IPS-15b (cell line): ENCODE data around the gene CLDN5.

Experiments
- H3K27me3 ChIP-seq: one replicate; pipeline ENCODE4 v1.6.1; 2013; ENCODE audit warnings: low read length; ENCODE audit not compliant: control insufficient read depth, insufficient read depth
- H3K36me3 ChIP-seq: one replicate; pipeline ENCODE4 v1.6.1; 2013; ENCODE audit warnings: low read length; ENCODE audit not compliant: control insufficient read depth, insufficient read depth
- H3K4me1 ChIP-seq: one replicate; pipeline ENCODE4 v1.6.1; 2013; ENCODE audit warnings: mild to moderate bottlenecking, low read length; ENCODE audit not compliant: control insufficient read depth, insufficient read depth
- H3K4me3 ChIP-seq: one replicate; pipeline ENCODE4 v1.5.1; 2013; ENCODE audit warnings: low read depth, low read length
- H3K9ac ChIP-seq: one replicate; pipeline ENCODE4 v1.6.1; 2013; ENCODE audit warnings: low read depth, mild to moderate bottlenecking, low read length
- H3K9me3 ChIP-seq: one replicate; pipeline ENCODE4 v1.6.1; 2013; ENCODE audit warnings: mild to moderate bottlenecking, low read length; ENCODE audit not compliant: control insufficient read depth, insufficient read depth

The CLDN5 gene, protein sequence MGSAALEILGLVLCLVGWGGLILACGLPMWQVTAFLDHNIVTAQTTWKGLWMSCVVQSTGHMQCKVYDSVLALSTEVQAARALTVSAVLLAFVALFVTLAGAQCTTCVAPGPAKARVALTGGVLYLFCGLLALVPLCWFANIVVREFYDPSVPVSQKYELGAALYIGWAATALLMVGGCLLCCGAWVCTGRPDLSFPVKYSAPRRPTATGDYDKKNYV

DNA sequence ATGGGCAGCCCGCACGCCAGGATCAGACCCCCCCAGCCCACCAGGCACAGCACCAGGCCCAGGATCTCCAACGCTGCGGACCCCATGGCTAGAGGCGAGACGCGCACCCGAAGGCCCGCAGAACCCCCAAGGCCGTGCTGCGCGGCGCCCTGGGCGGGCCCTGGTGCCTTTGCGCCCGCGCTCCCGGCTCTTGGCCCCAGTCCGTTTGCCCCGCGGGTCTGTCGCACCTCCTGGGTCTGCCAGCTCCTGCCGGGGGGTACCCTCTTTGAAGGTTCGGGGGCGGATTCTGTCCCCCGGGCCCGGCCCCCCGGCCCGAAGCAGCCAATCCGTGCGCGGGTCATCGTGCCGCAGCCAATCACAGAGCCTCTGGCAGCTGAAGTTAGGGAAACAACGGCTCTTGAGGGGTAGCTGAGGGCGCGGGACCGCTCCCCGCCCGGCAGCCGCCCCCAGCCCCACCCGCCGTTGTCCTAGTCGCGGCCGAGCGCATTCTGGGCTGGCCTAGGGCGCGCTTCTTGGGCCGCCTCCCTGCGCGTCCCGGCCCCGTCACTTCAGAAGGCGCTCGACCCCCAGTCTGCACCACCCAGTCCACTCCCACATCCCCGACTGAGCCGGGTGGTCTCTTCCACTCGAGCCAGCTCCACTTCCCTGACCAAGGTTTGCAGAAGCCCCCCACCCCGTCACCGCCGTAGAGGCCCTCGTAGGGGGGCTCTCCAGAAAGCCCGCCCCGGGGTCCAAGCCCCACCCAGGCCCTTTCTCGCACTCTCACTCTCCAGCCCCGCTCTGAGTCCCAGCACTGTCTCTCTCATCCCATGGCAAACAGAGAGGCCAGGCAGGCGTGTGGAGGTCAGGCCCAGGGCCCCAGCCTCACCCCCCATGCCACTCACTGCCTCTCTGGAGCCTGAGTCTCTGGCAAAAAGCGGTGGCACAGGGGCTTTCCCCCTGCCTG lies at the start of gene CLDN5:
Gene CLDN5 (minus strand): TSS at position 241 of the 946 bp plus-strand sequence. CDS start 155 bp downstream, at position 86.
- H3K4me3 ChIP-seq: peak within 1 kb of the TSS; percentile 66
- peak within 1 kb of the TSS; percentile 16 for H3K9ac ChIP-seq
- peaks cover 24% of the 10 kb centered on the region for H3K27me3 ChIP-seq
- no peaks in the 10 kb centered on the region for H3K9me3 ChIP-seq
- peaks cover 4% of the 10 kb centered on the region for H3K4me1 ChIP-seq
- peaks cover 3% of the 10 kb centered on the region for H3K36me3 ChIP-seq

GRCh38 chr22:19571995-19572394 lies 47.8 kb upstream of the CLDN5 start:
- Histone ChIP-seq H3K27me3 (no peaks in the 10 kb centered on the region), H3K9ac (no peak overlapping the region), H3K4me1 (no peaks in the 10 kb centered on the region), H3K36me3 (no peaks in the 10 kb centered on the region), H3K4me3 (no peak overlapping the region), H3K9me3 (no peaks in the 10 kb centered on the region)

DNA sequence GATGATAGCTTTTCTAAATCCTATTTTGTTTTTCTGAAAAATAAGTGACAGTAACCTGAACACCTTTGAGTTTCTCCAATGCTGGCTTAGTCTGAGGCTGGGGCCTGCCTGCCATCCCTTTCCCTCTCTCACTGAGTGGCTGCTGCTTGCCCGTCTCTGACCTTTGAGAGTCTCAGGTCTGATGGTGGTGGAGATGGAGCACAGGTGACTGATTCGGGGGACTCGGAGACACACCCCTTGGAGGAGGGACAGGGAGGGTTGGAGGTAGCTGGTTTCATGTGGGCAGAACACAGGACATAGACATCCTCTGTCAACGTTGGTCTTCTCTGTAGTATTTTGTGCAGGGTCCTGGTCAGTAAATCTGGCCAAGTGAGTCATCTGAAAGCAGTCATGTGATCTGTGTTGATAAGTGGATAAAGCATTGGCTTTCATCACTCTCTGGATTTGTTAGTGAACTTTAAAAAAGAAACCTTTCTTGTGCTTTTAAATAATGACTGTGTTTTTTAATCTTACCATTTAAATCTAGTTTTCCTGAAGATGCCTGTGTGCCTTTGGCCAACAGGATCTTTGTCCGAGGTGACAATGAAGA lies 47.1 kb upstream of the CLDN5 start:
- H3K4me1 ChIP-seq: no peaks in the 10 kb centered on the region
- H3K4me3 ChIP-seq: no peak overlapping the region
- H3K9me3 ChIP-seq: no peaks in the 10 kb centered on the region
- no peaks in the 10 kb centered on the region for H3K27me3 ChIP-seq
- H3K36me3 ChIP-seq: no peaks in the 10 kb centered on the region
- no peak overlapping the region for H3K9ac ChIP-seq

DNA sequence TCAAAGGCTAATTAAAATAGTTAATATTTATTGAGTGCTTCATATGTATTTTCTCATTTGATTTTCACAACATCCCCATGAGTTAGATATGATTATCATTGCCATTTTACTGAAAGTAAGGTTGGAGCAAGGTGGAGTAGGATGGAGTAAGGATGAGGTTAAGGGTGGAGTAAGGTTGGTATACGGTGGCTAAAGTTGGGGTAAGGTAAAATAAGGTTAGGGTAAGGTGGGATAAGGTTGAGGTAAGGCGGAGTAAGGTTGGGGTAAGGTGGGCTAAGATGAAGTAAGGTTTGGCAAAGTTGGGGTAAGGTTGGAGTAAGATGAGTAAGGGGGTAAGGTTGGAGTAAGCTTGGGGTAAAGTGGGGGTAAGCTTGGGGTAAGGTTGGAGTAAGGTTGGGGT lies 45.8 kb upstream of the CLDN5 start:
- Histone ChIP-seq H3K36me3 (no peaks in the 10 kb centered on the region), H3K27me3 (no peaks in the 10 kb centered on the region), H3K4me1 (no peaks in the 10 kb centered on the region), H3K4me3 (no peak overlapping the region), H3K9me3 (no peaks in the 10 kb centered on the region), H3K9ac (no peak overlapping the region)

GRCh38 chr22:19569276-19569640 lies 45.0 kb upstream of the CLDN5 start:
- H3K9ac ChIP-seq: no peak overlapping the region
- no peaks in the 10 kb centered on the region for H3K27me3 ChIP-seq
- no peaks in the 10 kb centered on the region for H3K9me3 ChIP-seq

DNA sequence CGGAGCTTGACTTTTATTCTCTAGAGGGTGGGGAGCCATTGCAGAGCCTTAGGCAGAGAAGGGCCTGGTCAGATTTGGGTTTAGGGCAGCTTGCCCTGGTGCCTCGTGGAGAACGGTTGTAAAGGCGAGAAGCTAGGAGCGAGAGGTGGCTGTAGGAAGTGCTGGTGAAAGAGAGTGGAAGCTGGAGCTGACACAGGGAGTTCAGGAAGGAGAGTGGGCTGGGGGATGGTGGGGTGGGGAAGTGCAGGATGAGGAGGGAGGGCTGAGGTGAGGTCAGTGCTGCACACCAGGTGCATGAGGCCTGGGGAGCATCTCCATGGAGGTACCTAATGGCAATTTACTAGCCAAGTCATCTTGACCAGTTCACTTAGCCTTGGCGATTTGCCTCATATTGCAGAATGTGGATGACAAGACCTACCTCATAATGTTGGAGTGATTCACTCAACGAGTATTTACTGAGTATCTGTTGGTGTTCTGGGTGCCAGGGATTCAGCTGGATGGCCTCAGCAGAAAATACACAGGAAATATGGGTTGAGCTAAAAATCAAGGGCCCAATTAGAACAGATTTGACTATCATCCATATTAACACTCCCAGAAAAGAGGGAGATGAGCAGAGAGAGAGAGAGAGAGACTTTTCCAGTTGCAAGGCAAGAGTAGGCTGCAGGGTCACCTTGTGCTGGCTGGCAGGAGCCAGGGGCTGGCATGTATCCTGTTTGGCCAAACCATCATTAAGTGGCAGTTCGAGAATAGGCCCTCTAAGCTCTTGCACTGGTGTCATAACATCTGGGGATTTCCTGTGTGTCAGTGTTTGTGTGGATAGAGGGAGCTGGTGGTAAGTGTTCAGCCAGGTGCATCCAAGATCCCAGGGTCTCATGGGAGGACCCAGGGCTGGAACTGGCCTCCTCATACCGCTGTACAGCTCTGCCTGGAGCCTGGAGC lies 44.4 kb upstream of the CLDN5 start:
- H3K4me3 ChIP-seq: no peak overlapping the region
- no peaks in the 10 kb centered on the region for H3K4me1 ChIP-seq
- H3K9me3 ChIP-seq: no peaks in the 10 kb centered on the region
- H3K36me3 ChIP-seq: no peaks in the 10 kb centered on the region
- H3K27me3 ChIP-seq: no peaks in the 10 kb centered on the region
- no peak overlapping the region for H3K9ac ChIP-seq

More at GRCh38 chr22:19569276-19569640, 45.0 kb upstream of the CLDN5 start:
- Histone ChIP-seq H3K4me3 (no peak overlapping the region), H3K36me3 (no peaks in the 10 kb centered on the region), H3K4me1 (no peaks in the 10 kb centered on the region)

DNA sequence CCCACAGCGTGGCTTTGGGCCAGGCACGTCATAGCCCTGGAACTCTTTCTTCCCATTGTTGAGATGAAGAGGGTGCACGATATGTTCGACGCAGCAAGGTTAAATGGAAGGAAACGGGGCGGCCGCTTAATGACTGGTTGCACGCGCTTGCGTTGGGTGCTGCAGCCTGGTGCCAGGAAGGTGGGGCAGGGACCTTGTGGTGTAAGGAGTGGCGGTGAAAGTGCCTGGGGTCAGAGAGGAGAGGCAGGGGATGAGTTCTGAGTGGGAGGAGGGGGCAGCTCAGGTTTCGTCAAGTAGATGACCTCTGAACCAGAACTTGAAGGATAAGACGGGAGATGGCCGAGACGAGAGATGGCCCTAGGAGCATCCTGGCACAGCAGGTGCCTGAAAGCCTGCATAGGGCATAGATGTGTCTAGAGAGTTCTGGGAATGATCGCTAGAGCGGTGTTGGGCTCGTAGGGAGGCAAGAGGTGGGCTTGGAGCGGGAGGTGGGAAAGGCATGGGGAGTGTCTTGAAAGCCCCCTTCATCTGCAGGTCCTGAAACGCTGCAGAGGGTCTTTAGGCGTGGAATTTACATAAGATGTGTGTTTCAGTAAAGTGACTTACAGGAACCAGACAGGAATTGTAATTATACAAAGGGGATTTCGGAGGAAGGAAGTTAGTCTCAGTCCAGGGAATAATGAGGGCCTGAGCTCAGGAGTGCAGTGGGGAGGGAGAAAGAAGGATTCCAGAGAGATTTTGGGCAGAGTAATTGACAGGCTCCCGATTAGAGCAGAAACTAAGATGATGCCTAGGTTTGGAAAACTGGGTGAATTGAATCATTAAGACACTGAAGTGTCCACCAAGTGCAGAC lies 43.2 kb upstream of the CLDN5 start:
- Histone ChIP-seq H3K4me1 (no peaks in the 10 kb centered on the region), H3K9me3 (no peaks in the 10 kb centered on the region), H3K9ac (no peak overlapping the region), H3K4me3 (no peak overlapping the region), H3K36me3 (no peaks in the 10 kb centered on the region), H3K27me3 (no peaks in the 10 kb centered on the region)

DNA sequence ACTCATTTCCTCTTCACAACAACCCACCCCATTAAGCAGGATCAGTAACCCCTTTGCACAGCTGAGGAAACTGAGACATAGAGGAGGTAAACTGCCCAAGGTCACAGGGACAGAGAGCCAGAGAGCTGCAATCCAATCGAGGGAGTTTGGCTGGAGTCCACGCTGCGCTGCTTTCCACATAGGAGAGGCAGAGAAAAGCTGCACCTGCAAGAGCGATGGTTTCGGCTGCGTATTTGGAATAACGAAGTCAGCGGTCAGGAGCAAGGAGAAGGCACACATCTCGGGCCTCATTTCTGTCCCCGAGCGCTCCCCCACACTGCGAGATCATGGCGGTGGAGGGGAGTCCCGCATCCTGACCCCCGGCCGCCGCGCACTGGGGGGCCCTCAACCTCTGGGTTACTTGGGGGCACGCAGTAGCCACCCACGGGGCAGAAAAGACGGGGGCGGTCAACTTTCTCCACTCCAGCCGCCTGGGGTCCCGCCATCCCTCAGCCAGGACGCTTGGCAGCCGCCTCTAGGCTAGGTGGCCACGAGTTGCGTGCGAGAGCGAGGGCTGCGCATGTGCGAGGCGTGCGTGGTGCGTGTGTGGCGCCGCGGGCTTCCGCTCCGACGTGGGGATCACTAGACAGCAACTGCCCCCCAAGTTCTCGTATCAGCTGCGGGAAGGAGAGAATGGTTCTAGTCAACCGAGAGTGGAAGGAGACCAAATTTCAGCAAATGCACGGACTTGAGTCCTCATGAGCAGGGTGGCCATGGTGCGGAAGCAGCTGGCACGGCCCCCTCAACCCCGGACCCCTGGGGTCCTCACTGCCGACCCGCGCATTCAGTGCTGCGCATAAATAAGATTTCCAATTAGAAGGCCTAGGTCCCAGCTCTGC lies 42.3 kb upstream of the CLDN5 start:
- H3K4me3 ChIP-seq: no peak overlapping the region
- H3K36me3 ChIP-seq: no peaks in the 10 kb centered on the region
- no peaks in the 10 kb centered on the region for H3K9me3 ChIP-seq
- H3K9ac ChIP-seq: no peak overlapping the region
- H3K4me1 ChIP-seq: no peaks in the 10 kb centered on the region
- no peaks in the 10 kb centered on the region for H3K27me3 ChIP-seq

DNA sequence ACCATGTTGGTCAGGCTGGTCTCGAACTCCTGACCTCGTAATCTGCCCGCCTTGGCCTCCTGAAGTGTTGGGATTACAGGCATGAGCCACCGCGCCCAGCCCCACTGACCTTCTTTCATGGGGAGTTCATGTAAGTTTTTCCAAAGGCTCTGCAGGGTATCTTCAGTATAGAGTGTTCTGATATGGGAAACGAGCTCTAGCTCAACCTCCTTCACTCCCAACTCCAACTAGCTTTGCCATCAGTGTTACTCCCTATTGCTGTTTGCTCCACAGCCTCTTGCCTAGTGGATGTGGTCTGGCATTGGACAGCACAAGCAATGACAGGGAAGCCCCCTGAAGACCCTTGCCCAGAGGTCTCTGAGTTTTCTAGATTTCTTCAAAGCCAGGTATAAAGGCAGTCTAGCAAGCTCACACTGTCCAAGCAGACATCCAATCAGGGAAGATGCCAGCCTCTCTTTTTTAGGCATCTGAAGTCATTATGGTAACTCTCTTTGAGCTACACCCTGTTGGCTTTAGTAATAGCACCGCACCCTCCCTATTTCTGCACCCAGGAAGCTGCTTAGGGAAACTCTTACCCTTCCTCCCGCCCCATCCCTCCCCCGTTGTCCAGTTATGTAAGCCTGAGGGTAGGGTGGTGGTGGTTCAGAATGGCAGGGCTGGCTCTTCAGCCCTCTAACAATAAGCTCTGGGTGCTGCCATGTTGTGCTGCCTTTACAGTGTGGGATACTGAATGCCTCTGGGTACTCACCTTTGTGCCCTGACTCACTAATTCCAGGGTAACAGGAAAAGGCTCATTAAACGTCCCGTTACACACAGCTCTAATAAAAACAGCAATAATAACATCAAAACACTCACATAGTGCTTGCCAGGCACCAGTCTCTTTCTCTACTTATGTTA lies 41.4 kb upstream of the CLDN5 start:
- no peaks in the 10 kb centered on the region for H3K36me3 ChIP-seq
- H3K4me1 ChIP-seq: no peaks in the 10 kb centered on the region
- H3K9ac ChIP-seq: no peak overlapping the region
- no peaks in the 10 kb centered on the region for H3K9me3 ChIP-seq
- no peak overlapping the region for H3K4me3 ChIP-seq
- no peaks in the 10 kb centered on the region for H3K27me3 ChIP-seq
